H1 (cell line): ENCODE results near the gene EMC6. TPM values are rescaled to one million over a fixed set of nuclear protein-coding genes. Genes with fewer than 3 reads are reported as not detected.

Experiments
- CREB1 ChIP-seq: IDR thresholded peaks from 2 replicates; pipeline ENCODE4 v1.6.1; 2012; ENCODE audit warnings: inconsistent platforms
- FOSL1 ChIP-seq: IDR thresholded peaks from 2 replicates; pipeline ENCODE4 v1.6.1; 2011; ENCODE audit warnings: mild to moderate bottlenecking, low read depth, low read length, moderate library complexity; ENCODE audit not compliant: insufficient read depth
- JUN ChIP-seq: IDR thresholded peaks from 2 replicates; pipeline ENCODE4 v1.6.1; 2011; ENCODE audit warnings: low read depth, mild to moderate bottlenecking, improper control_type of control experiment, low read length
- TAF7 ChIP-seq: optimal IDR thresholded peaks from 2 replicates; pipeline ENCODE3; 2011; ENCODE audit warnings: low read depth, mild to moderate bottlenecking, inconsistent platforms, low read length, moderate library complexity, borderline replicate concordance
- TEAD4 ChIP-seq: IDR thresholded peaks from 2 replicates; pipeline ENCODE4 v1.6.1; 2012; ENCODE audit warnings: low read depth, low read length, inconsistent platforms, mixed read lengths
- ZNF274 ChIP-seq: IDR thresholded peaks from 2 replicates; pipeline ENCODE4 v1.7.0; 2012; ENCODE audit warnings: low read length, borderline replicate concordance; ENCODE audit errors: extremely low read depth
- polyA plus RNA-seq, 7 experiments: library from polyadenylated mRNA; depleted of rRNA in 3 of 7; stranded (reverse) in 5 of 7; unstranded in 2 of 7; fragments of >200 nt in 5 of 7; fragments of 200-250 nt in 2 of 7; gene quantifications; 1 replicate in 5 of 7; 2 replicates in 1 of 7; 4 replicates in 1 of 7; pipeline versions ENCODE4 v1.2.1 to v1.2.3, GENCODE V29; 2011 to 2013; ENCODE audit warnings: missing spikeins in 2 of 7, mixed read lengths in 2 of 7
- total RNA-seq: library from RNA; stranded (reverse); fragmentation: NEBNext Ultra II Directional; extraction: Animal tissue kit (Norgen Biotek cat#: 25700); gene quantifications from 2 replicates; pipeline ENCODE4 v1.2.1, GENCODE V29; 2021
- TF ChIP-seq, protein P1 (sequence below): IDR thresholded peaks from 2 replicates; pipeline ENCODE4 v1.6.1; 2012; ENCODE audit warnings: low read length, inconsistent platforms

EMC6 gene
- total and polyA plus RNA-seq, 2 of the 8 experiments (the other 6 are each of a cell fraction or from before 2014, with no cell fraction given): 81.5 to 193 TPM

GRCh38 chr17:3657588-3657869, 11.1 kb upstream of the EMC6 start (continued):
- no peak for TF ChIP-seq ZNF274
- TF ChIP-seq CREB1: no peak
- TF ChIP-seq, protein P1, sequence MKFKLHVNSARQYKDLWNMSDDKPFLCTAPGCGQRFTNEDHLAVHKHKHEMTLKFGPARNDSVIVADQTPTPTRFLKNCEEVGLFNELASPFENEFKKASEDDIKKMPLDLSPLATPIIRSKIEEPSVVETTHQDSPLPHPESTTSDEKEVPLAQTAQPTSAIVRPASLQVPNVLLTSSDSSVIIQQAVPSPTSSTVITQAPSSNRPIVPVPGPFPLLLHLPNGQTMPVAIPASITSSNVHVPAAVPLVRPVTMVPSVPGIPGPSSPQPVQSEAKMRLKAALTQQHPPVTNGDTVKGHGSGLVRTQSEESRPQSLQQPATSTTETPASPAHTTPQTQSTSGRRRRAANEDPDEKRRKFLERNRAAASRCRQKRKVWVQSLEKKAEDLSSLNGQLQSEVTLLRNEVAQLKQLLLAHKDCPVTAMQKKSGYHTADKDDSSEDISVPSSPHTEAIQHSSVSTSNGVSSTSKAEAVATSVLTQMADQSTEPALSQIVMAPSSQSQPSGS: no peak
- TF ChIP-seq FOSL1: no peak
- no peak for TF ChIP-seq TAF7
- TF ChIP-seq JUN: no peak
- TF ChIP-seq TEAD4: no peak
